HG02623 (cell line): Measurements from ENCODE around the gene PAK3.

ENCODE experiments used
- ATAC-seq: cut with Tn5 transposase; IDR thresholded peaks from one replicate; pipeline ENCODE4 v1.9.1; 2021; ENCODE audit warnings: moderate library complexity; ENCODE audit not compliant: unreplicated experiment

PAK3 gene

GRCh38 chrX:111095974-111096895, at the start of gene PAK3:
TSS of gene PAK3 (plus strand) at chrX:111096191. CDS start at chrX:111123104, 26,913 bp downstream.
- ATAC-seq = no peak

GRCh38 chrX:111047575-111047974, 48.4 kb upstream of the PAK3 start:
- no peak for ATAC-seq

GRCh38 chrX:111052478-111052877, 43.5 kb upstream of the PAK3 start:
- ATAC-seq = no peak

GRCh38 chrX:111071542-111072277, 24.3 kb upstream of the PAK3 start:
- ATAC-seq = no peak

GRCh38 chrX:111083081-111083480, 12.9 kb upstream of the PAK3 start:
- no peak for ATAC-seq

- ATAC-seq = no peak
Measured at GRCh38 chrX:111086591-111087006, 9.4 kb upstream of the PAK3 start.

- ATAC-seq = no peak
Measured at GRCh38 chrX:111088628-111089027, 7.4 kb upstream of the PAK3 start.

GRCh38 chrX:111090458-111090857, 5.5 kb upstream of the PAK3 start:
- no peak for ATAC-seq

GRCh38 chrX:111098874-111099273, 2.9 kb downstream of the PAK3 start:
- ATAC-seq = peak; percentile 45

- ATAC-seq = peak; percentile 53
Measured at GRCh38 chrX:111100191-111100590, 4.2 kb downstream of the PAK3 start.

GRCh38 chrX:111101580-111101979, 5.6 kb downstream of the PAK3 start:
- no peak for ATAC-seq

GRCh38 chrX:111102636-111103035, 6.6 kb downstream of the PAK3 start:
- ATAC-seq = no peak

- ATAC-seq = no peak
Measured at GRCh38 chrX:111103246-111103645, 7.3 kb downstream of the PAK3 start.

GRCh38 chrX:111110098-111110775, 14.2 kb downstream of the PAK3 start:
- no peak for ATAC-seq

- ATAC-seq = peak; percentile 52
Measured at GRCh38 chrX:111114806-111115205, 18.8 kb downstream of the PAK3 start.

GRCh38 chrX:111116666-111117065, 20.7 kb downstream of the PAK3 start:
- no peak for ATAC-seq

- ATAC-seq = no peak
Measured at GRCh38 chrX:111119341-111119740, 23.4 kb downstream of the PAK3 start.

GRCh38 chrX:111123125-111123524, 27.1 kb downstream of the PAK3 start:
- peak; percentile 62 for ATAC-seq

GRCh38 chrX:111123606-111124179, 27.7 kb downstream of the PAK3 start:
- no peak for ATAC-seq

- no peak for ATAC-seq
Measured at GRCh38 chrX:111124418-111124817, 28.4 kb downstream of the PAK3 start.

- no peak for ATAC-seq
Measured at GRCh38 chrX:111127038-111127437, 31.0 kb downstream of the PAK3 start.
